GM12875 (cell line): ENCODE measurements around the gene AKAP13.

Experiments used
- H3K4me3 ChIP-seq: one replicate; pipeline ENCODE4 v1.5.1; 2011; ENCODE audit warnings: low read depth, low read length, control low read depth
- TF ChIP-seq, protein P1 (sequence below): IDR thresholded peaks from 2 replicates; pipeline ENCODE4 v1.5.1; 2011; ENCODE audit warnings: low read depth, mild to moderate bottlenecking, control low read depth, inconsistent platforms, low read length, moderate library complexity, borderline replicate concordance; ENCODE audit not compliant: insufficient read depth

The AKAP13 gene

DNA sequence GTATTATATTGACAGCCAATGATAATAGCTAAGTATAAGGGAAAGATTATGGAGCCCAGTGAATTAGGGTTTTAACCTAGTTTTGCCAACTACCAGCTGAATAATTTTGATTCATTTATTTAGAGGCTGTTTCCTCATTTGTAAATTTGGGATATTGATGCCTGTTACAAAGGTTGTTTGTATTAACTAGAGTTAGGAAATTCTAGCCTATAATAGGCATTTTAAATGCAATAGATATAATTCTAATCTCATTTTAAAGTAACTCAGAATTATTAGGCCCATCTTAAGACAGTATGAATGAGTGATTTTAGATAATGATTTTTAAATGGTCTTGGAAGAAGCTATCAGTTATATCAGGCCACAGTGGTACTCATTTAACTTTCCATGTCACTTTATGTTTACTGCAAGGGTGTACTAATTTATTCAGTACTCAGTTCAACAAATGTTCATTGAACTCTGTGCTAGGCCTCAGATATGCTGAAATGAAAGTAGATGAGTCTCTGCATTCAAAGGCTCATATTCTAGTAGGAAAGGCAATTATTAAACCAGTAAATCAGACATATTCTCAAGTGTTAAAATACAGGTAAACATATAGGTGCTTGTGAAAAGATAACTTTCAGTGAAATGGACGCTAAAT is 213.5 kb downstream of the AKAP13 start:
- TF ChIP-seq, protein P1, sequence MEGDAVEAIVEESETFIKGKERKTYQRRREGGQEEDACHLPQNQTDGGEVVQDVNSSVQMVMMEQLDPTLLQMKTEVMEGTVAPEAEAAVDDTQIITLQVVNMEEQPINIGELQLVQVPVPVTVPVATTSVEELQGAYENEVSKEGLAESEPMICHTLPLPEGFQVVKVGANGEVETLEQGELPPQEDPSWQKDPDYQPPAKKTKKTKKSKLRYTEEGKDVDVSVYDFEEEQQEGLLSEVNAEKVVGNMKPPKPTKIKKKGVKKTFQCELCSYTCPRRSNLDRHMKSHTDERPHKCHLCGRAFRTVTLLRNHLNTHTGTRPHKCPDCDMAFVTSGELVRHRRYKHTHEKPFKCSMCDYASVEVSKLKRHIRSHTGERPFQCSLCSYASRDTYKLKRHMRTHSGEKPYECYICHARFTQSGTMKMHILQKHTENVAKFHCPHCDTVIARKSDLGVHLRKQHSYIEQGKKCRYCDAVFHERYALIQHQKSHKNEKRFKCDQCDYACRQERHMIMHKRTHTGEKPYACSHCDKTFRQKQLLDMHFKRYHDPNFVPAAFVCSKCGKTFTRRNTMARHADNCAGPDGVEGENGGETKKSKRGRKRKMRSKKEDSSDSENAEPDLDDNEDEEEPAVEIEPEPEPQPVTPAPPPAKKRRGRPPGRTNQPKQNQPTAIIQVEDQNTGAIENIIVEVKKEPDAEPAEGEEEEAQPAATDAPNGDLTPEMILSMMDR: no peak
- no peak overlapping the region for H3K4me3 ChIP-seq

DNA sequence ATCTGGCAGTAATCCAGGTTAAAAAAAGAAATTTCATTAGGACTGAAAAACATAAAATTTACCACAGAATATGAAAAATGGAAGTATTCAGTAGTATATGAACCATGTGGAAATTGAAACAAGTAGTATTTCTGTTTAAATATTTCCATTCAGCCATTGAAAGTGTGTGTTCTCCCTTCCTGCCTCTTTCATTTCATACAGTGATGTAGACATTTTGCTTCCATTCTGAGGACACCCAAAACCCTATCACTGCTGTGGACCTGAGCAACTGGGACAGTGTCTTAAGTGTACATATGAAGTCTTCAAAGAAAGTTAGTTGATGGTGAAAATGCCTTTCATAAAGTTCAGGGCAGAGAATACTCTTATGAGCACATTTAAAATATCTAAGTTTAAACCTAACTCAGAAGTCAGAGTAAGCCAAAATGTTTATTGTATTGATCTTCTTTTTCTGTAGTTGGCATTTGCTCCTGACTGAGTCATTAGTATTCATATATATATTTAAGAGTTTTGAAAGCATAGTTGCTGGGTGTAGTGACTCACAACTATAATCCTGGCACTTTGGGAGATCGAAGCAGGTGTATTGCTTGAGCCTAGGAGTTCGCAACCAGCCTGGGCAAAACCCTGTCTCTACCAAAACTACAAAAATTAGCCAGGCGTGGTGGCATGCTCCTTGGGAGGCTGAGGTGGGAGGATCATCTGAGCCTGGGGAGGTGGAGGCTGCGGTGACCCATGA is 215.6 kb downstream of the AKAP13 start:
- TF ChIP-seq, protein P1: no peak
- no peak overlapping the region for H3K4me3 ChIP-seq

DNA sequence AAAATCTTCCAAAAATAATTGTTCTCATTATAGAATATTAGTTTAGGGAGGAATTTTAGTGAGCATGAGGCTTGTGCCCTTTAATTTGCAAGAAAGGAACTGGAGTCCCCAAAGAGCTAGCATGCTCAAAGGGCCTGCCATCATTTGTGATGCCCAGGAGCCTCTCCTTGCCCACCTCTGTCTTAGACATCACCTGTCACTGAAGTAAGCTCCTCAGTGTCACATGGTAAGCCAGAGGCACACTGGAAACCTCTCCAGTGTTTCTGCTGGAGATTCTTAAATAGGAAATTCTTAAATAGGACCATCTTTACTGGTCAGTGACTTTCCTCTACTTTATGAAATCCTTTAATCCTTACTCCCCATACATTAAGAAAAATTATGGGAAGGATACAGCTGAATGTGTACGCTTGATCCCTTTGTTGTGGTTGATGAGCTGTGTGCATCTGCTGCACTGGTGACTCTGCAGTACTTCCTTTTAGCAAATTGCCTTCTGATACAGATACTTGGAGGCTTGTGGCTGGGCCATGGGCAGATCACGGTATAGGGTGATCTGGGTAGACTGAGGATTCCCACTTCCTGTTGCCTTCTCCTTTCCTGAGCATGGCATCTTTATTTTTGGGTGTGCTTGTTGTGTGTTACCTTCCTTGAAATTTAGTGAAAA is 216.9 kb downstream of the AKAP13 start:
- H3K4me3 ChIP-seq: no peak overlapping the region
- TF ChIP-seq, protein P1: no peak

DNA sequence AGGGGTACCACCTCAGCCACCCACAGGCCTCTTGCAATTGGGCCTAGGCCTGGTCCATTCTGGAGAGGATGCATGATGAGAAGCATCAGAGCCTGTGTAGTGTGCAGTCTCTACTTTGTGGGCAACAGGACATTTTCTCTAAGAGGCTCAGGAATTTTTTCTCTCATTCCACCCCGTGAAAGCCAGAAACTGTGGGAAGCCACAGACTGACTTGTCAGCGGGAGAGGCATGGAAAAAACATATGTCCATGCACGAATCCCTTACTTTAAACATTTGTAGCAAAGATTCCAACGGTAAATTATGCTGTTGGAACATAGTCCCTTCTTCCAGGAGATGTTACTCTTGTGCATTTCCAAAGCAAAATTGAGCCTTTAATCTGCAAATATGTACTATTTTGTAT is 217.8 kb downstream of the AKAP13 start:
- TF ChIP-seq, protein P1: no peak
- no peak overlapping the region for H3K4me3 ChIP-seq

DNA sequence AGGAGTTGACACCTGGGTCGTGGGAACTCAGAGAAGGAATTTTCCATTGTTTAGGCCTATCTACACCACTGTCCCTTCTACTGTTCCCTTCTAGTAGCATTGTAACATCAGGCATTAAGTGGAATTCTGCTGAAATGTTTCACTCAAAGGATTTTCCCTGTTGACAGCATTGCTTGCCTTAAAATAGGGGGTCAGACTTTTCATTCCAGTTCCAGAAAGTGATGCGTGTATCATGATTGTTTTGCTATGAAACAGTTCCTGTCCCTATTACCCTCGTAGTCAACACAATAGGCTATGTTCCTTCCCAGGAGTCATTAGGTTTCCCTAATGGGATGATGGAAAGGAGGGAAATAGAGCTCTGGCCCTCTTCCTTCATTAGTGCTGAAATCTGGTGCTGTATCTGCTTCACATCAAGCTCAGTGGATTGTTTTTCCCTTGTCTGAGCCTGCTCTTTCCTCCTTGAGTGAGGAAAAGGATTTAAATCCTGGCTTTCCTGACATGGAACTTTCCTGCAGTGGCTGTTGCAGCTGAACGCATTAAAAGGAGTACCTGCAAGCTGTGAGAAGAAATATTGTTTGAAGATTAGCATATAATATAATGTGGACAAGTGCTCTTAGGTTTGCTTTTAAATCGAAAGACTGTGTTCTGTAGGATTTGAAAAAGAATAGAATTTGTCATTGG is 218.5 kb downstream of the AKAP13 start:
- TF ChIP-seq, protein P1: no peak
- no peak overlapping the region for H3K4me3 ChIP-seq

DNA sequence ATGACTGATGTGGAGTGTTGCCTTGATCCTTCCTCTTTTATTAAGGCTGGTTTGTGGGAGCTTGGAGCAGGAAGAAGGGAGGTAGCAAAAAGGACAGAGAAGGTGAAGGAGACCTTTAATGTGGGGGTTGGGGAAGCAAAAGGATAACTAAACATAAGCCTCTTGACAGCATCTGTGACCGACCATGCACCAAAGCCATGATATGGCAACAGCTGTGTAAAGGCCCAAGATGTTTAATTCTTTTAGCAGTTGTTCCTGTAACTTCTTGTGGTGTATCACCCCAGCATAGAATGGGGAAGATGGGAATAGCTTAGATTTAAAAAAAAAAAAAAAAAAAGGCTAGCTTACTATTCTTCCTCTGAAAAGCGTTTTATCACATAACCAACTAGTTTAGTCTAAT is 219.6 kb downstream of the AKAP13 start:
- TF ChIP-seq, protein P1: no peak

More for the DNA sequence above, 219.6 kb downstream of the AKAP13 start:
- H3K4me3 ChIP-seq: no peak overlapping the region
